Gastroesophageal sphincter (tissue), 4 donors: ENCODE results near the gene ADAT3. TPM values are rescaled to one million over a fixed set of nuclear protein-coding genes. Genes with fewer than 3 reads are reported as not detected.

Experiments
- ATAC-seq: fragments of 150-250 bp; one replicate; pipeline ENCODE4 v1.9.1; 2016; ENCODE audit warnings: mild to moderate bottlenecking, moderate library complexity
- H3K27ac ChIP-seq, 4 donors: fragments of 200-600 bp; sonication (generic) in 3 of 4; 1 replicate in 3 of 4; 2 replicates in 1 of 4; pipeline ENCODE4 v1.5.1; 2016 to 2019
- H3K27me3 ChIP-seq: fragments of 200-600 bp; sonication (generic); one replicate; pipeline ENCODE4 v1.5.1; 2019
- H3K36me3 ChIP-seq, 2 donors: fragments of 200-600 bp; sonication (generic); one replicate each; pipeline ENCODE4 v1.5.1; 2019; ENCODE audit warnings: control low read depth in 1 of 2
- H3K4me1 ChIP-seq, 3 donors: fragments of 200-600 bp; sonication (generic); 1 replicate in 2 of 3; 2 replicates in 1 of 3; pipeline ENCODE4 v1.5.1; 2016 to 2019; ENCODE audit warnings: control low read depth in 2 of 3
- H3K4me3 ChIP-seq, 2 donors: fragments of 200-600 bp; sonication (generic); one replicate each; pipeline ENCODE4 v1.5.1; 2019; ENCODE audit warnings: mild to moderate bottlenecking in 1 of 2, moderate library complexity in 1 of 2
- H3K9me3 ChIP-seq, 3 donors: fragments of 200-600 bp; sonication (generic); one replicate each; pipeline ENCODE4 v1.5.1; 2017 to 2019; ENCODE audit warnings: control low read depth in 2 of 3
- EP300 ChIP-seq: sonication (generic); formaldehyde crosslinking; IDR thresholded peaks from one replicate; pipeline ENCODE4 v1.6.1; 2017; ENCODE audit warnings: antibody characterized with exemption, mild to moderate bottlenecking
- POLR2A ChIP-seq, 2 donors: fragments of 450-650 bp; IDR thresholded peaks; one replicate each; pipeline ENCODE4 v1.6.1; 2017; ENCODE audit warnings: antibody characterized with exemption in 2 of 2, mild to moderate bottlenecking in 2 of 2, moderate library complexity in 1 of 2
- POLR2AphosphoS5 ChIP-seq: sonication (generic); formaldehyde crosslinking; IDR thresholded peaks from one replicate; pipeline ENCODE4 v1.6.1; 2017; ENCODE audit warnings: antibody characterized with exemption
- whole genome bisulfite sequencing, 2 donors: methylation state at CpG; one replicate each; pipeline ENCODE4 v1.1.5; 2018; ENCODE audit warnings: low coverage in 1 of 2; 5-methylcytosine and 5-hydroxymethylcytosine counted together
- total RNA-seq, 4 donors: library from RNA; depleted of rRNA; stranded (reverse); fragments of >200 nt; gene quantifications; one replicate each; pipeline ENCODE4 v1.1.0, GENCODE V29; 2016
- TF ChIP-seq, protein P1 (sequence below), 4 experiments: fragments of 200-600 bp in 2 of 4; fragments of 450-650 bp in 2 of 4; sonication (generic) in 1 of 4; IDR thresholded peaks; one replicate each; pipeline ENCODE4 v1.5.1; 2017 to 2019; ENCODE audit warnings: antibody characterized with exemption in 4 of 4, mild to moderate bottlenecking in 2 of 4, moderate library complexity in 2 of 4

Gene ADAT3
- total RNA-seq, 4 donors from 2014 or later = 0.47 to 4.2 (median 2.3) TPM

DNA sequence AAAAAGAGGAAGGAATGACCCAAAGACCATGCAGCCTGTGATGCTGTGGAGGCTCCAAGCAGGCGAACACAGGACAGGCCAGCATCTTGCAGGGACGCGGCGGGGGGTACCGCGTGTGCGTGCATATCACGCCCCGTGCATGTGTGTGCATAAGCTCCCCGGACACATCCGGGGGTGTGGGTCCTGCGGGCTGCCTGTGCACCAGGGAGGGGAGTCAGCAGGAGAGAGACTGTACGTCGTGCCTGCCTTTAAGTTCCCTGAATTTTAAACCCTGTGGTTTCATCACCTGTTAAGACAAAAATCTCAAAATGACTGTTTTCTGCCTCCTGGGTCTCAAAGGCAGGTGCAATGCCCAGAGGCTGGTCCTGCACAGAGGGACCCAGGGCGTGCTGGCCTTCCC, 16.6 kb downstream of the ADAT3 start:
- TF ChIP-seq EP300 (no peak), POLR2A (IDR thresholded peaks at IDR 0.05) (no peak), POLR2AphosphoS5 (no peak)
- TF ChIP-seq, protein P1, sequence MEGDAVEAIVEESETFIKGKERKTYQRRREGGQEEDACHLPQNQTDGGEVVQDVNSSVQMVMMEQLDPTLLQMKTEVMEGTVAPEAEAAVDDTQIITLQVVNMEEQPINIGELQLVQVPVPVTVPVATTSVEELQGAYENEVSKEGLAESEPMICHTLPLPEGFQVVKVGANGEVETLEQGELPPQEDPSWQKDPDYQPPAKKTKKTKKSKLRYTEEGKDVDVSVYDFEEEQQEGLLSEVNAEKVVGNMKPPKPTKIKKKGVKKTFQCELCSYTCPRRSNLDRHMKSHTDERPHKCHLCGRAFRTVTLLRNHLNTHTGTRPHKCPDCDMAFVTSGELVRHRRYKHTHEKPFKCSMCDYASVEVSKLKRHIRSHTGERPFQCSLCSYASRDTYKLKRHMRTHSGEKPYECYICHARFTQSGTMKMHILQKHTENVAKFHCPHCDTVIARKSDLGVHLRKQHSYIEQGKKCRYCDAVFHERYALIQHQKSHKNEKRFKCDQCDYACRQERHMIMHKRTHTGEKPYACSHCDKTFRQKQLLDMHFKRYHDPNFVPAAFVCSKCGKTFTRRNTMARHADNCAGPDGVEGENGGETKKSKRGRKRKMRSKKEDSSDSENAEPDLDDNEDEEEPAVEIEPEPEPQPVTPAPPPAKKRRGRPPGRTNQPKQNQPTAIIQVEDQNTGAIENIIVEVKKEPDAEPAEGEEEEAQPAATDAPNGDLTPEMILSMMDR (IDR thresholded peaks at IDR 0.05) = no peak
- no peak overlapping the region for H3K4me3 ChIP-seq
- peaks cover 0 to 86% of the 10 kb centered on the region in 2 donors for H3K36me3 ChIP-seq
- WGBS, 2 donors = 90% methylated on average over 4 of the region's 15 CpGs; no CpG with 5 or more reads in 1 of the 2 donors
- no peaks in the 10 kb centered on the region for H3K27me3 ChIP-seq
- no peaks in the 10 kb centered on the region for H3K4me1 ChIP-seq
- ATAC-seq = no peak
- H3K27ac ChIP-seq = no peak overlapping the region
- no peaks in the 10 kb centered on the region for H3K9me3 ChIP-seq

DNA sequence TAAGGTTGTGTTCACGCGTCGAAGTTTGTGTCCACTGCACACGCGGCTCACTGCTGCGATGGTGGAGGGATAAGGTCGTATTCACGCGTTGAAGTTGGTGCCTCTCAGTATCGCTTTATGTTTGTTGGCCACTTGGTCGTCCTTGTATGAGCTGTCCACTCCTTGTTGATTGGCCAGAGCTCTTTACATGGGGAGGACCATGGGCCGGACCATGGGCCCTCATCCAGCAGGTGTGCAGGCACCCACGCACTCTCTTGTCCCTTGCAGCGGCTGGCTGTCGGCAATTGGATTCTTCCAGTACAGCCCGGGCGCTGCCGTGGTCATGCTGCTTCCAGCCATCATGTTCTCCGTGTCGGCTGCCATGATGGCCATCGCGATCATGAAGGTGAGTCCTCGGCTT, 17.6 kb downstream of the ADAT3 start:
- TF ChIP-seq, protein P1 (IDR thresholded peaks at IDR 0.05) = no peak
- TF ChIP-seq EP300 = no peak
- no peak for TF ChIP-seq POLR2A (IDR thresholded peaks at IDR 0.05)
- no peak for TF ChIP-seq POLR2AphosphoS5
- Histone ChIP-seq H3K4me1 (no peaks in the 10 kb centered on the region), H3K4me3 (no peak overlapping the region), H3K27me3 (no peaks in the 10 kb centered on the region), H3K9me3 (no peaks in the 10 kb centered on the region), H3K27ac (no peak overlapping the region), H3K36me3 (peaks cover 0 to 78% of the 10 kb centered on the region in 2 donors)
- 83 to 99% methylated on average over 10 to 12 of the region's 23 CpGs for WGBS, 2 donors
- ATAC-seq = no peak

DNA sequence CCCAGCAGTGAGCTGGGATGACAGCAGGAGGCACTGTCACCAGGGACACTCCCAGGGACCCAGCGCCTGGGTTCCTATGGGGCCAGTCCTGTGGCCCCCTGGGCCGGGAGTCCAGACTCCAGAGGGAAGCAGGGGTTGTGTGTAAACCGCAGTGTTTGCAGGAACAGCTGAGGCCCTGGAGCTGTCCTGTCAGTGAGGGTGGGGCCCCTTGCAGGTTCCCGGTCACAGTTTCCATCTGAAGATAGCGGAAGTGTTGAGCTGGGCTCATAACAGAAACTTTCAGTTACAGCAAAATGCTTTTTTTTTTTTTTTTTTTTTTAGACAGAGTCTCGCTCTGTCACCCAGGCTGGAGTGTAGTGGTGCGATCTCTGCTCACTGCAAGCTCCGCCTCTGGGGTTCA, 18.1 kb downstream of the ADAT3 start:
- peaks cover 0 to 73% of the 10 kb centered on the region in 2 donors for H3K36me3 ChIP-seq
- no peaks in the 10 kb centered on the region for H3K4me1 ChIP-seq
- no peak overlapping the region for H3K27ac ChIP-seq
- H3K27me3 ChIP-seq = no peaks in the 10 kb centered on the region
- no peaks in the 10 kb centered on the region for H3K9me3 ChIP-seq
- no peak for TF ChIP-seq EP300
- TF ChIP-seq POLR2A (IDR thresholded peaks at IDR 0.05) = no peak
- H3K4me3 ChIP-seq = no peak overlapping the region
- ATAC-seq = peak; percentile 44
- WGBS, 2 donors = 75% methylated on average over 2 of the region's 8 CpGs; no CpG with 5 or more reads in 1 of the 2 donors

DNA sequence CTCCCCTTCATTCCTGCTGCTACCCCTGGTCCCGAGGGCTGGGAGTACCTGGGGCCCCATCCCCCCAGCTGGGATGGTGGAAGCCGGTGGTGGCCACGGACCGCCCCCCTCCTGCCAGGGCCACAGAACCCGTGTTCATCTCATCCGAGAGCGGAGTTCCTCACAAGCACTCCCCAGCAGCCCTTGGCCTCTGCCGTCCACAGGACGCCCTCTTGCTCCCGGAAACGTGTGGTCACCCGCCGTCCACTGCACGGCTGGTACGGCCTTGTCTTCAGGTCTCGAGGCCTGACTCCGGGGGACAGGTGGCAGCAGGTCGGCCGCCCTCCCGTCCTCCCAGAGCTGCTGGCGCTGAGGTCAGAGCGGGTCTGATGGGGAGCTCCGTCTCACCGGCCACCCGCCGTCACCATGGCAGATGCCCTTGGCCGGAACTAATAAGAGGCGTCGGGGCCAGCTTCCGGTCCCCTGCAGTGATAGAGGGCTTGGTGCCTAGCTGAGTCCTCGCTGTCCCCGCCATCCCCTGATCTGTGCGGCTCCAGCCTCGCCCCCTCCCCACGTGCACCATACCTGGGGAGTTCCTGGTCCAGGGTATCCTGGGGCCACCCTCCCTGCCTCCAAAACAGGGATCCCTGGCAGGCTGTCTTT, 19.2 kb downstream of the ADAT3 start:
- Histone ChIP-seq H3K4me1 (peaks cover 0 to 7% (median 3%) of the 10 kb centered on the region in 3 donors), H3K4me3 (no peak overlapping the region), H3K27ac (no peak overlapping the region), H3K36me3 (peaks cover 0 to 62% of the 10 kb centered on the region in 2 donors), H3K9me3 (no peaks in the 10 kb centered on the region), H3K27me3 (no peaks in the 10 kb centered on the region)
- no peak for ATAC-seq
- TF ChIP-seq POLR2A (IDR thresholded peaks at IDR 0.05) = no peak
- TF ChIP-seq, protein P1 (IDR thresholded peaks at IDR 0.05) = no peak
- TF ChIP-seq POLR2AphosphoS5 = no peak
- TF ChIP-seq EP300 = no peak
- WGBS, 2 donors = 60% methylated on average over 1 of the region's 35 CpGs; no CpG with 5 or more reads in 1 of the 2 donors

DNA sequence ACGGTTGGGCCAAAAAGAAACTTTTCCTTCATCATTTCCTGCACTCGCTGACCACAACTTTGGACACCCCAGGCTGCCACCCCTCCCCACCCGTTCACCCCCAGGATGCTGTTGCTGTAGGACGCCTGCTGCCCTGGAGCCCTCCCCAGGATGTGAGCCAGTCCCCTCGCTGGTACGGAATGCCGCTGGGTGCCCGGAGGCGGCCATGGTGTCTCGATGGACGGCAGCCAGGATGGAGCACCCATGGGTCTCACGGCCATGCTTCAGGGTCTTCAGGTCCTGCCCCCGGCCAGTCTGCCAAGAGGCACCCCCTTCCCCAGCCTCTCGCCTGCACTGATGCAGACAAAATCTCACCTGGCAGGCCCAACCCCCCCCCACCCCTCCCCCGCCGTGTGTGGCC, 20.3 kb downstream of the ADAT3 start:
- peaks cover 0 to 17% (median 9%) of the 10 kb centered on the region in 3 donors for H3K4me1 ChIP-seq
- no peaks in the 10 kb centered on the region for H3K9me3 ChIP-seq
- ATAC-seq = no peak
- H3K4me3 ChIP-seq = no peak overlapping the region
- 86% methylated on average over 4 of the region's 16 CpGs; no CpG with 5 or more reads in 1 of the 2 donors for WGBS, 2 donors
- TF ChIP-seq POLR2A (IDR thresholded peaks at IDR 0.05) (no peak), POLR2AphosphoS5 (no peak), EP300 (no peak)
- TF ChIP-seq, protein P1 (IDR thresholded peaks at IDR 0.05) = no peak
- H3K27me3 ChIP-seq = no peaks in the 10 kb centered on the region
- no peak overlapping the region for H3K27ac ChIP-seq
- H3K36me3 ChIP-seq = peaks cover 0 to 51% of the 10 kb centered on the region in 2 donors
